Uterus (tissue), 2 donors: ENCODE measurements around the gene SERPINA5.

ENCODE experiments used
- CTCF ChIP-seq, 4 experiments: fragments of 200-600 bp in 2 of 4; fragments of 450-650 bp in 2 of 4; sonication (generic) in 2 of 4; IDR thresholded peaks; one replicate each; pipeline ENCODE4 v1.5.1; 2016 to 2019; ENCODE audit warnings: antibody characterized with exemption in 4 of 4, mild to moderate bottlenecking in 2 of 4, moderate library complexity in 1 of 4
- POLR2A ChIP-seq, 2 donors: fragments of 450-650 bp; IDR thresholded peaks; one replicate each; pipeline ENCODE4 v1.6.1; 2016; ENCODE audit warnings: antibody characterized with exemption in 2 of 2, mild to moderate bottlenecking in 1 of 2, moderate library complexity in 1 of 2

- no peak for TF ChIP-seq CTCF (IDR thresholded peaks at IDR 0.05)
- no peak for TF ChIP-seq POLR2A (IDR thresholded peaks at IDR 0.05)
These were observed 21.5 kb upstream of the SERPINA5 start for GRCh38 chr14:94559638-94560290.
